Mononuclear cell (primary cell): ENCODE measurements around the gene ZCRB1. TPM values are rescaled to one million over a fixed set of nuclear protein-coding genes. Genes with fewer than 3 reads are reported as not detected.
"Not testable (repeated sequence)": the region's sequence is repeated elsewhere in the genome, so short reads cannot be mapped to it uniquely, and the experiment has no call there.

ENCODE experiments used
- H3K27me3 ChIP-seq: 2 replicates; pipeline ENCODE4 v1.6.0; 2011; ENCODE audit warnings: low read length, control low read depth; ENCODE audit not compliant: insufficient read depth
- H3K4me1 ChIP-seq: 2 replicates; pipeline ENCODE4 v1.5.1; 2011; ENCODE audit warnings: mild to moderate bottlenecking, low read length, control low read depth; ENCODE audit not compliant: insufficient read depth
- H3K4me3 ChIP-seq: 2 replicates; pipeline ENCODE4 v1.5.1; 2011; ENCODE audit warnings: mild to moderate bottlenecking, low read length, moderate library complexity
- H3K9me3 ChIP-seq: 2 replicates; pipeline ENCODE4 v1.5.1; 2011; ENCODE audit warnings: low read depth, mild to moderate bottlenecking, control low read depth, low read length
- total RNA-seq: library from RNA; depleted of rRNA; stranded (reverse); fragments of >200 nt; gene quantifications from one replicate; pipeline ENCODE4 v1.2.3, GENCODE V29; 2012

The ZCRB1 gene, protein sequence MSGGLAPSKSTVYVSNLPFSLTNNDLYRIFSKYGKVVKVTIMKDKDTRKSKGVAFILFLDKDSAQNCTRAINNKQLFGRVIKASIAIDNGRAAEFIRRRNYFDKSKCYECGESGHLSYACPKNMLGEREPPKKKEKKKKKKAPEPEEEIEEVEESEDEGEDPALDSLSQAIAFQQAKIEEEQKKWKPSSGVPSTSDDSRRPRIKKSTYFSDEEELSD
- 20.1 TPM for total RNA-seq

DNA sequence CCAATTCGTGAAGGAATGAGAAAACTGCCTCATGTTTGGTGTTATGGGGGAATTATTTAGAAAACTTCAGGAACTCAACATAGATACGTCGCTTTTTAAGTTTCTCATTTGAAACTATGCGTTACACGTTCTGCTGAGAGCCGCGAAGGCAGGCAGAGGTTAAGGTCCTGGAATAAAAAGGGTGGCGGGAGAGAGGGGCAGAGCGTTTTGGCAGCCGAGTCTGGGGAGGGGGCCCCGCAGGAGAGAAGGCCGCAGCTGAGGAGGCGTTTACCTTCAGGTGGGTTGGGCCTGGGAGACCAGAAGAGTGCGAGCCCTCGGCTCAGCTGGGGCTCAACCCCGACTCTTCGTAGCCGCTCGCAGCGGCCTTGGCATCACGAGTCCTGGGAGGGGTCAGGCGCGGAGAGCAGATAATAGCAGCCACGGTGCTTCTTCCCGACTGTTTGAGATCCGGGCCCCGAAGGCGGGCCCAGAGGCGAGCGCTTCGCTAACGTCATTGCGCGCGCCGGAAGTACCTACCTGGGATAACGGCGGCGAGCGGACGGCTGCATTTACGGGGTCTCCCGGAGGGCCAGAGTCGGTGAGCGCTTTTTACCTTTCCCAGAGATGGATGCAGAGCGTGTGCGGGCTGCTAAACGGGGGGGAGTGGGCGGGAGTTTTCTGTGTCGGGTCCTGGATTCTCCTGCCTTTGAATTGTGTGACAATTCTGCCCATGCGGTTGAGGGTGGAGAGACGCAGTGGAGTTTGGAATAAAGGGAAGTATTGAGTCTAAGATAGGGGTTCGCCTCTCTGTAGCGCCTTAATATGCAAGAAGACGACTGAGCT, at the start of gene ZCRB1, which contains the start of gene PPHLN1:
Gene ZCRB1 (minus strand): TSS at position 442 of the 822 bp plus-strand sequence. CDS start 1,992 bp downstream, outside the sequence.
Gene PPHLN1 (plus strand): TSS at position 515 of the 822 bp plus-strand sequence. CDS start 9,736 bp downstream, outside the sequence.
- H3K9me3 ChIP-seq = no peaks in the 10 kb centered on the region
- no peaks in the 10 kb centered on the region for H3K27me3 ChIP-seq
- peak within 1 kb of the TSS; percentile 91 for H3K4me3 ChIP-seq
- H3K4me1 ChIP-seq = peaks cover 36% of the 10 kb centered on the region

DNA sequence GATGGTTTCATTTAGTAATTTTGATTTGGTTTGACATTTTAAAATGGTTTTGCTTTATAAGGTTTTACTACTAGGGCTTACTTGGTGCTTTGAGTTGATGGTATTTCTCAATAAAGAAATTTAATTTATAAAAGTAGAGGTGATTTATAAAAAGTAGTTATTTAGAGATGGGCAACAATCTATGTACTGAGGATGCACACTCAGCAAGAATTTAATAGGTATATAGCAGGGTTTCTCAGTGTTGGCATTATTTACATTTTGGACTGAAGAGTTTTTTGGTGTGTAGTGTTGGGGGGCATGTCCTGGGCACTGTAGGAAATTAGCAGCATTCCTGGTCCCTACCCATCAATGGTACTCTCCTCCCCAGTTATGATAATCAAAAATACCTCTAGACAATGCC, 47.8 kb upstream of the ZCRB1 start:
- Histone ChIP-seq H3K9me3 (no peaks in the 10 kb centered on the region), H3K27me3 (no peaks in the 10 kb centered on the region)

GRCh38 chr12:42372154-42372791, 46.4 kb upstream of the ZCRB1 start:
- no peaks in the 10 kb centered on the region for H3K27me3 ChIP-seq
- H3K9me3 ChIP-seq = no peaks in the 10 kb centered on the region
- H3K4me3 ChIP-seq = no peak overlapping the region
- no peaks in the 10 kb centered on the region for H3K4me1 ChIP-seq

More for the DNA sequence above, 47.8 kb upstream of the ZCRB1 start:
- Histone ChIP-seq H3K4me3 (no peak overlapping the region), H3K4me1 (no peaks in the 10 kb centered on the region)

DNA sequence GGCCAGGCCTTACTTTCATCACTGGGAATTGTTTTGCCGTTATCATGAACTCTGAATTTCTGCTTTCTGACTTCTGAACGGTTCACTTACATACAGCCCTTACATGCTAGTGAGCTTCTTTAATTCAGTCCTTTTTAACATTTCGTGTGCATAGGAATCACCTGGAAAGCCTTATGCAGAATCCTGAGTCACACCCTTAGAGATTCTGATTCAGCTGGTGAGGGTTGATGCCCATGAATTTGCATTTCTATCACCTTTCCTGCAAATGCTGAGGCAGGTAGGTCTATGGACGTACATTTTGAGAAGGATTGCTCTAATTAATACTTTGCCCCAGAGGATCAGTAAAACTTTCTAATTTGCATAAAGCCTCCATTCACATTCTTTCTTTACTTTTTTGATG, 44.1 kb upstream of the ZCRB1 start:
- H3K9me3 ChIP-seq = no peaks in the 10 kb centered on the region
- no peaks in the 10 kb centered on the region for H3K4me1 ChIP-seq
- no peak overlapping the region for H3K4me3 ChIP-seq
- H3K27me3 ChIP-seq = no peaks in the 10 kb centered on the region

GRCh38 chr12:42365486-42365885, 39.6 kb upstream of the ZCRB1 start:
- Histone ChIP-seq H3K4me3 (no peak overlapping the region), H3K4me1 (no peaks in the 10 kb centered on the region), H3K9me3 (no peaks in the 10 kb centered on the region), H3K27me3 (no peaks in the 10 kb centered on the region)

DNA sequence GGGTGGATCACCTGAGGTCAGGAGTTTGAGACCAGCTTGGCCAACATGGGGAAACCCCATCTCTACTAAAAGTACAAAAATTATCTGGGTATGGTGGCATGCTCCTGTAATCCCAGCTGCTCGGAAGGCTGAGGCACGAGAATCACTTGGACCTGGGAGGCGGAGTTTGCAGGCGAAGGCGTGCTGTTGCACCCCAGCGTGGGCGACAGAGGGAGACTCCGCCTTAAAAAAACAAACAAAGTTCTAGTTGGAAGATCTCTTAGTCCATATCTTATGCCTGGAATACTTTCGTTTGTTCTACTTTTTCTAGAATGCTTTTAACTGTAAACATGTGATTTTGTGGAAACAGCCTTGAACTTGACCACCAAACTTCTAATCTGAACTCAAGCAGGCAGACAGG, 38.8 kb upstream of the ZCRB1 start:
- H3K9me3 ChIP-seq = no peaks in the 10 kb centered on the region
- H3K4me3 ChIP-seq = no peak overlapping the region

DNA sequence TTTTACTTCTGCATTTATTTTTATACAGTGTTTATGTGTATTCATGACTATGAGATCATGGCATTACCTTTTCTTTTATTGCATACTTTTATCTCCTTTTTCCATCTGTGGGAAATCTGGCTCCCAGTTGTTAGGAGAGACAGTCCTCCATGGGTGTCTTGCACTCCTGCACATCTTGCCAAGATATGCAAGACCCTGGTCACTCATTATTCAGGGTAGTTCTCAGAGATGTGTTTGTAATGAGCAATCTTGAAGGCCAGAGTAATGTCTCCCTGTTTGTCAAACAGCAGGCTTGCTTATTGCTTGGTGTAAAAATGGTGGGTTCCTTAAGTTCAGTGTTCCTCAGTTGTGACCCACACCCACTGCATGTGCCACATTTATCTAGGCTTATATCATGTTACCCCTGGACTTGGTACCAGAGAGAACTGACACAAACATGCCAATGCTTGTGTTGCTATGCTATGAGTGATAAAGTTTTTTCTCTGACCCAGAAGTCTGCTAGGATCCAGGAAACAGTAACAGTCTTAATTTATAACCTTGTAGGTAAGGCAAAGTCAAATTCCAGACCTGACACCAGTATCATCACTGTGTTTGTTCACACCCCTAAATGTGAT, 36.9 kb upstream of the ZCRB1 start:
- Histone ChIP-seq H3K9me3 (no peaks in the 10 kb centered on the region), H3K4me1 (no peaks in the 10 kb centered on the region), H3K4me3 (no peak overlapping the region), H3K27me3 (no peaks in the 10 kb centered on the region)

More for the DNA sequence above, 38.8 kb upstream of the ZCRB1 start:
- H3K27me3 ChIP-seq = no peaks in the 10 kb centered on the region
- no peaks in the 10 kb centered on the region for H3K4me1 ChIP-seq

DNA sequence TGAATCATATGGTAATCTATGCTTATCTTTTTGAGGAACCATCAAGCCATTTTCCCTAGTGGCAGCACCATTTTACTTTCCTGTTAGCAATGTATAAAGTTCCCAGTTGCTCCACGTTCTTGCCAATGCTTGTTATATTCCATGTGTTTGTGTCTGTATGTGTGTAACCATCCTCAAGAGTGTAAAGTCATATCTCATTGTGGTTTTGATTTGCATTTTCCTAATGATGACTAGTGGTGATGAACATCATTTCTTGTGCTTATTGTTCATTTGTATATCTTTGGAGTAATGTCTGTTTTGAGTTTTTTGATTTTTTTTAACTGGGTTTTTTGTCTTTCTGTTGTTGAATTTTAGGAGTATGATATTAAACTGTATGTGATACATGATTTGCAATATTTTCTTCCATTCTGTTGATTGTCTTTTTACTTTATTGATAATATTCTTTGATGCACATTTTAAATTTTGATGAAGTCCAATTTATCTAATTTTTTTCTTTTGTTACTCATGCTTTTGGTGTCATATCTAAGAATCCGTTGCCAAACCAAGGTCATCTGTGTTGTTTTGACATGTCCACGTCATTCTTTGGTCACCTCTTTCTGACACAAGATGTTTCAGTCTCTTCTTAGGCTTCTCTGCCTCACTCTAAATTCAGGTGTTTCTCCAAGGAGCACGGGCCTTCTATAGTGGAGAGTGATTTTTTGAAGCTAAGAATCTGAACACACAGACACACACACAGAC, 36.2 kb upstream of the ZCRB1 start:
- Histone ChIP-seq H3K4me3 (no peak overlapping the region), H3K4me1 (no peaks in the 10 kb centered on the region), H3K27me3 (no peaks in the 10 kb centered on the region), H3K9me3 (no peaks in the 10 kb centered on the region)

DNA sequence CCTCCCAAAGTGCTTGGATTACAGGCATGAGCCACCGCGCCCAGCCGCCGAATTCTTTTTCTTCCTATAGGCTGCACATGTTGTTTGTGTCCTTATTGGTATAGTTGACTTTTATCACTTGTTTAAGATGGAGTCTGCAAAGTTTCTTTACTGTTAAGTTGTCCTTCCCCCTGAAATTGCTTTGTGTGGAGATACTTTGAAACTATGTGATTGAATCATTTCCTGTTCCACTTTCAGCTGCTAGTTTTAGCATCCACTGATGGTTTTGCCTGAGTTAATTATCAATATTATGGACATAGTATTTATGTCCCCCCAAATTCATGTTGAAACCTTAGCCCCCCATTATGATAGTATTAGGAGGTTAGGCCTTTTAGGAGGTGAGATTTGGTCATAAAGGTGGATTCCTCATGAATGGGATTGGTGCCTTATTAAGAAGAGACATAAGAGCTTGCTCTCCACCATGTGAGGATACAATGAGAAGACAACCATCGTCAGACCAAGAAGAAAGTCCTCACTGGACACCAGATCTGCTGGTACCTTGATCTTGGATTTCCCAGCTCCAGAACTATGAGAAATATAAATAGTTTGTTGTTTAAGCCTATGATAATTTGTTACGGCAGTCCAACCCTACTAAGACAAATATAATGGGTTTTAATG, 35.0 kb upstream of the ZCRB1 start:
- H3K4me1 ChIP-seq = no peaks in the 10 kb centered on the region
- H3K9me3 ChIP-seq = no peaks in the 10 kb centered on the region
- no peaks in the 10 kb centered on the region for H3K27me3 ChIP-seq
- H3K4me3 ChIP-seq = no peak overlapping the region

DNA sequence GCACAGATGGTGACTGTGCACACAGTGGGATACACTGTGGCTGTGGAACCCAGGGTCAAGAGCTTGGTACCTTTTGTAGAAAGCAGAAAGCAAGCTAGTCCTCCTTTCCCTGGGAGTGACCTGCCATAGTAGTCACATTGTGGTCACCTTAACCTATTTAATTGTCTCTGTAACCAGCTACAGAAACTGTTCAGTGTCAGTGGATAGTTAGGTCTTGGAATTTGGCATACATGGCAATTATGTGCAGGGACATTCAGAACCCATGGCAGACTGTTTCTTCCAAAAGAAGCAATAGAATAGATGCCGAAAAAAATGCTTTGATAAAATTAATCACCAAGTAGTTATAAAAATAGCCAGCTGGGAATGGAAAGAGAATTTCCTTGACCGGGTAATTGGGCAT, 30.4 kb upstream of the ZCRB1 start:
- H3K4me3 ChIP-seq = no peak overlapping the region
- H3K4me1 ChIP-seq = no peaks in the 10 kb centered on the region
- no peaks in the 10 kb centered on the region for H3K9me3 ChIP-seq
- no peaks in the 10 kb centered on the region for H3K27me3 ChIP-seq

DNA sequence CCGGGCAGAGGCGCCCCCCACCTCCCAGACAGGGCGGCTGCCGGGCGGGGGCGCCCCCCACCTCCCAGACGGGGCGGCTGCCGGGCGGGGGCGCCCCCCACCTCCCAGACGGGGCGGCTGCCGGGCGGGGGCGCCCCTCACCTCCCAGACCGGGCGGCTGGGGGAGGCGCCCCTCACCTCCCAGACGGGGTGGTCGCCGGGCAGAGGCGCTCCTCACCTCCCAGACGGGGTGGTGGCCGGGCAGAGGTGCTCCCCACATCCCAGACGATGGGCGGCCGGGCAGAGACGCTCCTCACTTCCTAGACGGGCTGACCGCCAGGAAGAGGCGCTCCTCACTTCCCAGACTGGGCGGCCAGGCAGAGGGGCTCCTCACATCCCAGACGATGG, 24.1 kb upstream of the ZCRB1 start:
- H3K27me3 ChIP-seq, H3K9me3 ChIP-seq, H3K4me3 ChIP-seq, H3K4me1 ChIP-seq: not testable (repeated sequence)

GRCh38 chr12:42349119-42350020, 23.5 kb upstream of the ZCRB1 start:
- H3K9me3 ChIP-seq, H3K4me3 ChIP-seq, H3K27me3 ChIP-seq, H3K4me1 ChIP-seq: not testable (repeated sequence)

DNA sequence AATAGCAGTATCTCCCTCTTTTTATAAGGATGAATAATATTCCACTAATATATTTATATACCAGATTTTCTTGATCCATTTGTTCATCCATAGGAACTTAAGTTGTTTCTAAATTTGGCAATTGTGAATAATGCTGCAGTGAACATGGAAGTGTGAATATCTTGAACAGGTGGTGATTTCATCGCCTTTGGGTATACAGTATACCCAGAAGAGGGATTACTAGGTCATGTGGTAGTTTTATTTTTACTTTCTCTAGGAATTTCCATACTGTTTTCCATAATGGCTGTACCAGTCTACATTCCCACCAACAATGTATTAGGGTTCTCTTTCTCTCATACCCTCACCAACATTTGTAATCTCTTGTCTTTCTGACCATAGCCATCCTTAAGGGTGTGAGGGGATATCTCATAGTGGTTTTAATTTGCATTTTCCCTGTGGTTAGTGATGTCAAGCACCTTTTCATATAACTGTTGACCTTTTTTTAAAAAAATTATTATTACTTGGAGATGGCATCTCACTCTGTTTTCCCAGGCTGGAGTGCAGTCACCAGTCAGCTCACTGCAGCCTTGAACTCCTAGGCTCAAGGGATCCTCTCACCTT, 20.6 kb upstream of the ZCRB1 start:
- Histone ChIP-seq H3K27me3 (no peaks in the 10 kb centered on the region), H3K4me3 (no peak overlapping the region), H3K9me3 (no peaks in the 10 kb centered on the region), H3K4me1 (peaks cover 4% of the 10 kb centered on the region)
